WERI-Rb-1 (cell line): ENCODE data around the gene TRIL.
A peak's percentile ranks its signal among the peaks of the same experiment; 100 is the strongest.

Source experiments
- DNase-seq: peaks from one replicate; pipeline ENCODE4 v3.0.0-alpha.2; 2020
- H3K27ac ChIP-seq: fragments of 250-450 bp; sonication (Bioruptor Pico); 2 replicates; pipeline ENCODE4 v1.5.1; 2020; ENCODE audit warnings: mild to moderate bottlenecking, moderate library complexity
- H3K27me3 ChIP-seq: fragments of 250-450 bp; sonication (Bioruptor Pico); 2 replicates; pipeline ENCODE4 v1.5.1; 2021; ENCODE audit warnings: mild to moderate bottlenecking, low read depth, moderate library complexity; ENCODE audit not compliant: insufficient read depth, severe bottlenecking
- H3K36me3 ChIP-seq: fragments of 250-450 bp; sonication (Bioruptor Pico); 2 replicates; pipeline ENCODE4 v1.5.1; 2020; ENCODE audit warnings: mild to moderate bottlenecking, moderate library complexity
- H3K4me3 ChIP-seq: 2 replicates; pipeline ENCODE4 v1.5.1; 2011; ENCODE audit warnings: low read depth, mild to moderate bottlenecking, control low read depth, low read length
- H3K9me3 ChIP-seq: fragments of 250-450 bp; sonication (Bioruptor Pico); 2 replicates; pipeline ENCODE4 v1.5.1; 2021; ENCODE audit warnings: mild to moderate bottlenecking, moderate library complexity; ENCODE audit not compliant: severe bottlenecking
- CTCF ChIP-seq: IDR thresholded peaks from 2 replicates; pipeline ENCODE4 v1.5.1; 2011; ENCODE audit warnings: low read depth, mild to moderate bottlenecking, control low read depth, inconsistent platforms, low read length

The TRIL gene

GRCh38 chr7:28964056-28964455 is 5.9 kb upstream of the TRIL start:
- no peak overlapping the region for H3K27ac ChIP-seq
- no peak for DNase-seq
- TF ChIP-seq CTCF, result no peak

GRCh38 chr7:28961972-28962371 is 3.8 kb upstream of the TRIL start:
- H3K27ac ChIP-seq, result no peak overlapping the region
- H3K27me3 ChIP-seq, result peaks cover 70% of the 10 kb centered on the region
- DNase-seq, result no peak
- H3K9me3 ChIP-seq, result no peaks in the 10 kb centered on the region
- TF ChIP-seq CTCF, result no peak
- no peak overlapping the region for H3K4me3 ChIP-seq
- no peaks in the 10 kb centered on the region for H3K36me3 ChIP-seq

More at GRCh38 chr7:28964056-28964455, 5.9 kb upstream of the TRIL start:
- H3K9me3 ChIP-seq, result no peaks in the 10 kb centered on the region
- no peak overlapping the region for H3K4me3 ChIP-seq
- H3K27me3 ChIP-seq, result peaks cover 51% of the 10 kb centered on the region
- H3K36me3 ChIP-seq, result no peaks in the 10 kb centered on the region

- Histone ChIP-seq H3K27me3 (peaks cover 75% of the 10 kb centered on the region), H3K9me3 (no peaks in the 10 kb centered on the region), H3K4me3 (no peak overlapping the region), H3K27ac (no peak overlapping the region), H3K36me3 (no peaks in the 10 kb centered on the region)
- DNase-seq, result no peak
- no peak for TF ChIP-seq CTCF
Measured at GRCh38 chr7:28960071-28960840, 2.1 kb upstream of the TRIL start.

DNA sequence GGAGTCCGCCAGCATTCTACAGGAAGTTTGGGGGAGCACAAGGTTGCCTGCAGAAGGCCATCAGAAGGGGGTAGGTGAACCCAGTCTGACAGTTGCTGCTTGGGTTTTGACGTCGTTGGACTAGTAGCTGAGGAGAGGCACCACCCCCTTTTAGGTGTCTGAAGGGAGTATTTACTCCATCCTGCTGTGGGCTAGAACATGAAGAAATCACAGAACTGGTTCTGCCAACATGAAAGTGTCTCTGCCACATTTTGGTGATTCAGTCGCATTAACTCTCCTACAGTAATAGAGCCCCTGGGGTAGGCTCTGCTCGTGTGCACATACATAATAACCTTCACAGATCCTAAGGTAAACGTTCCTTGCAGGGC is 834 bp upstream of the TRIL start:
- Histone ChIP-seq H3K9me3 (no peaks in the 10 kb centered on the region), H3K27me3 (peaks cover 84% of the 10 kb centered on the region), H3K27ac (no peak overlapping the region), H3K4me3 (no peak overlapping the region), H3K36me3 (no peaks in the 10 kb centered on the region)
- TF ChIP-seq CTCF, result no peak
- no peak for DNase-seq

- Histone ChIP-seq H3K4me3 (peak overlapping the region; percentile 2; the same call in 1 of the 2 replicates), H3K27ac (no peak overlapping the region), H3K27me3 (peaks cover 95% of the 10 kb centered on the region), H3K36me3 (no peaks in the 10 kb centered on the region), H3K9me3 (no peaks in the 10 kb centered on the region)
- peak; percentile 8; the same call in 1 of the 2 replicates for TF ChIP-seq CTCF
- no peak for DNase-seq
Measured at GRCh38 chr7:28957751-28958234, 337 bp downstream of the TRIL start.
